HepG2 (cell line): ENCODE results near the gene DCC. TPM values are rescaled to one million over a fixed set of nuclear protein-coding genes. Genes with fewer than 3 reads are reported as not detected.
A peak's percentile ranks its signal among the peaks of the same experiment; 100 is the strongest.

Experiments
- ATAC-seq: fragments of 200-7000 bp; cut with Tn5 transposase; 3 replicates; pipeline ENCODE4 v1.9.1; 2020; ENCODE audit warnings: mild to moderate bottlenecking, moderate library complexity
- BruUV-seq: library from RNA; stranded (reverse); fragments of 400-500 nt; replicated peaks from 2 replicates; lab custom pipeline; 2021; lab: Mats Ljungman, UMichigan
- CTCF ChIA-PET: fragments of 300-600 bp; formaldehyde crosslinking; extraction: SDS; loops from one replicate; lab custom pipeline; 2021; ENCODE audit warnings: low total read pairs, inconsistent platforms, low intra/inter-chr PET ratio; lab: Yijun Ruan, JAX
- POLR2A ChIA-PET: fragments of 350-600 bp; sonication (Branson Sonifier 250); formaldehyde crosslinking; loops from one replicate; lab custom pipeline; 2020; ENCODE audit warnings: antibody characterized with exemption, inconsistent platforms; lab: Yijun Ruan, JAX
- DNase-seq: peaks from one replicate; pipeline ENCODE4 v3.0.0-alpha.2; 2015; ENCODE audit warnings: low spot score
- FAIRE-seq: peaks from 3 replicates; lab custom pipeline; 2011; peaks lifted over from hg19 to GRCh38; lab: Jason Lieb, UNC
- H2AFZ ChIP-seq: one replicate; pipeline ENCODE4 v1.6.1; 2011; ENCODE audit warnings: low read length, inconsistent platforms
- H3K27ac ChIP-seq: fragments of 300-600 bp; 3 replicates; pipeline ENCODE4 v1.8.0; 2011; ENCODE audit warnings: mixed run types, mild to moderate bottlenecking, mixed read lengths, low read length, inconsistent platforms; ENCODE audit not compliant: insufficient read depth; ENCODE audit errors: extremely low read length
- H3K27me3 ChIP-seq, 2 experiments: fragments of 200-600 bp in 1 of 2; 2 replicates in 1 of 2; 3 replicates in 1 of 2; pipeline versions ENCODE4 v1.6.0 to v1.8.0; 2011; ENCODE audit warnings: low read length in 2 of 2, mild to moderate bottlenecking in 2 of 2, moderate library complexity in 2 of 2, inconsistent platforms in 1 of 2; ENCODE audit not compliant: insufficient read depth in 2 of 2, control insufficient read depth in 1 of 2
- H3K36me3 ChIP-seq, 2 experiments: fragments of 200-600 bp in 1 of 2; replicated peaks in 1 of 2; 2 replicates in 1 of 2; 3 replicates in 1 of 2; pipeline versions ENCODE4 v1.5.1 to v1.8.0; 2011; ENCODE audit warnings: low read length in 2 of 2, inconsistent platforms in 1 of 2; ENCODE audit not compliant: insufficient read depth in 2 of 2, control insufficient read depth in 1 of 2
- H3K4me1 ChIP-seq: 2 replicates; pipeline ENCODE4 v1.5.1; 2012; ENCODE audit warnings: low read length, inconsistent platforms; ENCODE audit not compliant: insufficient read depth
- H3K4me2 ChIP-seq: 2 replicates; pipeline ENCODE4 v1.6.0; 2011; ENCODE audit warnings: low read depth, low read length, inconsistent platforms
- H3K4me3 ChIP-seq, 3 experiments: fragments of 200-600 bp in 1 of 3; sonication (generic), shearing (Covaris generic) in 1 of 3; replicated peaks in 1 of 3; 2 replicates each; pipeline ENCODE4 v1.5.1; 2011 to 2016; ENCODE audit warnings: low read length in 3 of 3, inconsistent platforms in 2 of 3, low read depth in 2 of 3, mild to moderate bottlenecking in 2 of 3, control low read depth in 1 of 3, mixed read lengths in 1 of 3; ENCODE audit not compliant: insufficient read depth in 1 of 3
- H3K79me2 ChIP-seq: one replicate; pipeline ENCODE4 v1.6.1; 2011; ENCODE audit warnings: low read length, inconsistent platforms; ENCODE audit not compliant: insufficient read depth
- H3K9ac ChIP-seq: 2 replicates; pipeline ENCODE4 v1.6.0; 2011; ENCODE audit warnings: mild to moderate bottlenecking, low read depth, low read length, inconsistent platforms; ENCODE audit not compliant: insufficient read depth
- H3K9me3 ChIP-seq: 2 replicates; pipeline ENCODE4 v1.5.1; 2012; ENCODE audit warnings: mild to moderate bottlenecking, low read length
- H4K20me1 ChIP-seq: 2 replicates; pipeline ENCODE4 v1.6.0; 2011; ENCODE audit warnings: inconsistent platforms, mild to moderate bottlenecking, low read length, moderate library complexity; ENCODE audit not compliant: insufficient read depth
- ATRX ChIP-seq: sonication (generic); formaldehyde crosslinking; IDR thresholded peaks from 2 replicates; pipeline ENCODE4 v1.4.0; 2020; ENCODE audit warnings: missing genetic modification reagents, borderline replicate concordance
- CEBPB ChIP-seq: IDR thresholded peaks from 2 replicates; pipeline ENCODE4 v1.6.1; 2011; ENCODE audit warnings: low read depth, low read length, improper control_type of control experiment, borderline replicate concordance
- CERS6 ChIP-seq: sonication (generic); formaldehyde crosslinking; IDR thresholded peaks from 2 replicates; pipeline ENCODE4 v1.5.0; 2020; ENCODE audit warnings: missing genetic modification reagents
- EP300 ChIP-seq, 3 experiments: sonication (generic) in 1 of 3; formaldehyde crosslinking in 1 of 3; IDR thresholded peaks; 2 replicates each; pipeline versions ENCODE4 v1.5.1 to v1.6.1; 2011 to 2020; ENCODE audit warnings: low read depth in 2 of 3, low read length in 2 of 3, borderline replicate concordance in 1 of 3, improper control_type of control experiment in 1 of 3, mild to moderate bottlenecking in 1 of 3, missing genetic modification reagents in 1 of 3, moderate library complexity in 1 of 3
- SOX6 ChIP-seq, 2 experiments: fragments of 450-650 bp in 1 of 2; sonication (generic) in 1 of 2; formaldehyde crosslinking in 1 of 2; IDR thresholded peaks; 2 replicates each; pipeline versions ENCODE4 v1.4.0 to v1.6.1; 2017 to 2020; ENCODE audit warnings: antibody characterized with exemption in 1 of 2, mild to moderate bottlenecking in 1 of 2, missing genetic modification reagents in 1 of 2
- ZBTB3 ChIP-seq: sonication (generic); formaldehyde crosslinking; IDR thresholded peaks from 2 replicates; pipeline ENCODE4 v1.4.0; 2020; ENCODE audit warnings: low read depth, mild to moderate bottlenecking, moderate library complexity, missing genetic modification reagents, borderline replicate concordance
- ZNF782 ChIP-seq: sonication (generic); formaldehyde crosslinking; IDR thresholded peaks from 2 replicates; pipeline ENCODE4 v1.4.0; 2020; ENCODE audit warnings: missing genetic modification reagents, mild to moderate bottlenecking, borderline replicate concordance
- WGBS: methylation state at CpG from one replicate; pipeline ENCODE4 v1.1.6; 2017; ENCODE audit warnings: low lambda C conversion rate; 5-methylcytosine and 5-hydroxymethylcytosine counted together
- in situ Hi-C: cut with HindIII; loops from 2 replicates; pipeline ENCODE4 v1.10.0; 2017; ENCODE audit warnings: low pct_unique_long_range_greater_than_20kb; ENCODE audit not compliant: extremely low pct_ligation_motif_present
- intact Hi-C: fragments of 100-400 bp; cut with micrococcal nuclease; formaldehyde crosslinking; loops from one replicate; pipeline ENCODE4 v1.10.0; 2022; ENCODE audit not compliant: unreplicated experiment
- polyA plus RNA-seq, 8 experiments: library from polyadenylated mRNA; depleted of rRNA in 3 of 8; stranded (reverse) in 7 of 8; unstranded in 1 of 8; fragments of >200 nt; fragmentation: Illumina TruSeq in 4 of 8; extraction: Trizol in 4 of 8; gene quantifications; 2 replicates each; pipeline versions ENCODE4 v1.2.1 to v1.2.3, GENCODE V29; 2011 to 2016; ENCODE audit warnings: low read depth in 4 of 8, missing spikeins in 1 of 8, mixed read lengths in 1 of 8; ENCODE audit not compliant: insufficient read depth in 1 of 8
- total RNA-seq, 5 experiments: library from RNA; depleted of rRNA; stranded (reverse); fragments of >200 nt; fragmentation: Illumina TruSeq; extraction: Trizol; gene quantifications; 2 replicates each; pipeline ENCODE4 v1.2.3, GENCODE V29; 2016; ENCODE audit warnings: low read depth in 1 of 5
- TF ChIP-seq, protein P1 (sequence below), 2 experiments: sonication (generic) in 1 of 2; formaldehyde crosslinking in 1 of 2; IDR thresholded peaks; 2 replicates each; pipeline versions ENCODE4 v1.6.1 to v1.9.0; 2014 to 2022; ENCODE audit warnings: antibody characterized with exemption in 1 of 2, borderline replicate concordance in 1 of 2, inconsistent platforms in 1 of 2, low read depth in 1 of 2, missing genetic modification reagents in 1 of 2

The DCC gene
- total and polyA plus RNA-seq, 2 of the 13 experiments (the other 11 are each of a cell fraction or from before 2014, with no cell fraction given), result not detected

- Histone ChIP-seq H3K4me1 (no peaks in the 10 kb centered on the region), H3K9ac (no peak overlapping the region), H4K20me1 (no peaks in the 10 kb centered on the region), H3K36me3 (no peaks in the 10 kb centered on the region), H3K4me2 (no peak overlapping the region), H3K27me3 (no peaks in the 10 kb centered on the region), H3K9me3 (peaks cover 39% of the 10 kb centered on the region), H3K4me3 (no peak overlapping the region), H3K79me2 (no peaks in the 10 kb centered on the region), H3K27ac (no peak overlapping the region), H2AFZ (no peak overlapping the region)
- BruUV-seq, result no TSS peak
- no peak for ATAC-seq
- WGBS, result 0% methylated on average over 1 of the region's 1 CpG
- no peak for DNase-seq
- in situ Hi-C loops (loop anchor here (25.0 kb wide), 1 partner anchor 90 kb away; no protein-coding TSS in a partner anchor), intact Hi-C loops (no loop called here)
- no peak for FAIRE-seq
- TF ChIP-seq CEBPB, result 0 out of 2 replicates have a peak, but pooled peaks have one; percentile 43
- TF ChIP-seq ZBTB3 (CRISPR knock-in tag), result no peak
- no peak for TF ChIP-seq ATRX (CRISPR knock-in tag)
- ChIA-PET POLR2A (no interaction called here), CTCF (no interaction called here)
These were observed 982.2 kb downstream of the DCC start for GRCh38 chr18:53322163-53322562.

- Histone ChIP-seq H3K4me3 (no peak overlapping the region), H3K36me3 (no peaks in the 10 kb centered on the region), H3K4me1 (no peaks in the 10 kb centered on the region), H3K9me3 (peaks cover 55% of the 10 kb centered on the region), H3K9ac (no peak overlapping the region), H3K27ac (no peak overlapping the region), H3K27me3 (no peaks in the 10 kb centered on the region), H3K79me2 (no peaks in the 10 kb centered on the region), H2AFZ (no peak overlapping the region)
- CTCF ChIA-PET, result no interaction called here
- intact Hi-C loops (no loop called here), in situ Hi-C loops (loop anchor here (25.0 kb wide), 1 partner anchor 88 kb away; no protein-coding TSS in a partner anchor)
- POLR2A ChIA-PET, result no interaction called here
- BruUV-seq, result no TSS peak
- ATAC-seq, result no peak
- no peak for DNase-seq
- FAIRE-seq, result no peak
- WGBS, result 0% methylated on average over 1 of the region's 1 CpG
- TF ChIP-seq CERS6 (CRISPR knock-in tag) (no peak), EP300 (IDR thresholded peaks at IDR 0.05; ENCODE audit: low read depth in 2 of 2, low read length in 2 of 2) (no peak), EP300 (CRISPR knock-in tag; IDR thresholded peaks at IDR 0.05; ENCODE audit: borderline replicate concordance) (no peak), ZNF782 (CRISPR knock-in tag) (no peak), SOX6 (IDR thresholded peaks at IDR 0.05) (no peak), SOX6 (CRISPR knock-in tag; IDR thresholded peaks at IDR 0.05) (no peak)
- TF ChIP-seq, protein P1, sequence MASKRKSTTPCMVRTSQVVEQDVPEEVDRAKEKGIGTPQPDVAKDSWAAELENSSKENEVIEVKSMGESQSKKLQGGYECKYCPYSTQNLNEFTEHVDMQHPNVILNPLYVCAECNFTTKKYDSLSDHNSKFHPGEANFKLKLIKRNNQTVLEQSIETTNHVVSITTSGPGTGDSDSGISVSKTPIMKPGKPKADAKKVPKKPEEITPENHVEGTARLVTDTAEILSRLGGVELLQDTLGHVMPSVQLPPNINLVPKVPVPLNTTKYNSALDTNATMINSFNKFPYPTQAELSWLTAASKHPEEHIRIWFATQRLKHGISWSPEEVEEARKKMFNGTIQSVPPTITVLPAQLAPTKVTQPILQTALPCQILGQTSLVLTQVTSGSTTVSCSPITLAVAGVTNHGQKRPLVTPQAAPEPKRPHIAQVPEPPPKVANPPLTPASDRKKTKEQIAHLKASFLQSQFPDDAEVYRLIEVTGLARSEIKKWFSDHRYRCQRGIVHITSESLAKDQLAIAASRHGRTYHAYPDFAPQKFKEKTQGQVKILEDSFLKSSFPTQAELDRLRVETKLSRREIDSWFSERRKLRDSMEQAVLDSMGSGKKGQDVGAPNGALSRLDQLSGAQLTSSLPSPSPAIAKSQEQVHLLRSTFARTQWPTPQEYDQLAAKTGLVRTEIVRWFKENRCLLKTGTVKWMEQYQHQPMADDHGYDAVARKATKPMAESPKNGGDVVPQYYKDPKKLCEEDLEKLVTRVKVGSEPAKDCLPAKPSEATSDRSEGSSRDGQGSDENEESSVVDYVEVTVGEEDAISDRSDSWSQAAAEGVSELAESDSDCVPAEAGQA (IDR thresholded peaks at IDR 0.05; ENCODE audit: low read depth), result no peak
- TF ChIP-seq, protein P1 (CRISPR knock-in tag; IDR thresholded peaks at IDR 0.05; ENCODE audit: borderline replicate concordance), result no peak
- TF ChIP-seq, all 625 proteins: peak for 0
- H3K4me2 ChIP-seq, result no peak overlapping the region
- no peaks in the 10 kb centered on the region for H4K20me1 ChIP-seq
These were observed 984.4 kb downstream of the DCC start for GRCh38 chr18:53324353-53324752.
